GM12878 (cell line): ENCODE measurements around the gene GYPC. TPM values are rescaled to one million over a fixed set of nuclear protein-coding genes. Genes with fewer than 3 reads are reported as not detected.

ENCODE experiments used
- ATAC-seq: fragments of 200-7000 bp; cut with Tn5 transposase; 3 replicates; pipeline ENCODE4 v1.9.1; 2020; ENCODE audit warnings: mild to moderate bottlenecking, moderate library complexity
- BruUV-seq: library from RNA; stranded (reverse); fragments of 400-500 nt; replicated peaks from 2 replicates; lab custom pipeline; 2021; lab: Mats Ljungman, UMichigan
- CTCF ChIA-PET: fragments of 300-600 bp; sonication (Branson Sonifier 250); formaldehyde crosslinking; extraction: SDS; loops from one replicate; lab custom pipeline; 2021; ENCODE audit warnings: inconsistent platforms; lab: Yijun Ruan, JAX
- POLR2A ChIA-PET: fragments of 350-600 bp; formaldehyde crosslinking; extraction: SDS; loops from one replicate; lab custom pipeline; 2021; ENCODE audit warnings: inconsistent platforms; lab: Charles Lee
- RAD21 ChIA-PET: fragments of 300-600 bp; sonication (Branson Sonifier 250); formaldehyde crosslinking; loops from one replicate; lab custom pipeline; 2023; ENCODE audit warnings: antibody characterized with exemption; ENCODE audit not compliant: unreplicated experiment; lab: Charles Lee
- SMC1A ChIA-PET: fragments of 300-600 bp; sonication (Branson Sonifier 250); formaldehyde crosslinking; loops from one replicate; lab custom pipeline; 2023; ENCODE audit not compliant: unreplicated experiment, uncharacterized antibody; lab: Charles Lee
- DNase-seq: peaks from one replicate; pipeline ENCODE4 v3.0.0-alpha.2; 2011; ENCODE audit warnings: low read depth, low spot score
- FAIRE-seq: peaks from 3 replicates; lab custom pipeline; 2011; peaks lifted over from hg19 to GRCh38; lab: Jason Lieb, UNC
- H2AFZ ChIP-seq: 2 replicates; pipeline ENCODE4 v1.6.0; 2011; ENCODE audit warnings: low read depth, low read length, control low read depth; ENCODE audit not compliant: control insufficient read depth
- H3K27ac ChIP-seq: 2 replicates; pipeline ENCODE4 v1.5.1; 2011; ENCODE audit warnings: control low read depth; ENCODE audit not compliant: control insufficient read depth, insufficient read depth
- H3K27me3 ChIP-seq, 2 experiments: replicated peaks in 1 of 2; 2 replicates each; pipeline versions ENCODE4 v1.6.0 to v1.6.1; 2011; ENCODE audit warnings: low read length in 1 of 2; ENCODE audit not compliant: control insufficient read depth in 2 of 2, insufficient read depth in 2 of 2
- H3K36me3 ChIP-seq, 2 experiments: 2 replicates each; pipeline ENCODE4 v1.5.1; 2011; ENCODE audit warnings: low read length in 1 of 2; ENCODE audit not compliant: control insufficient read depth in 2 of 2, insufficient read depth in 2 of 2
- H3K4me1 ChIP-seq: 2 replicates; pipeline ENCODE4 v1.6.1; 2011; ENCODE audit warnings: mild to moderate bottlenecking, low read length, moderate library complexity, mixed read lengths; ENCODE audit not compliant: control insufficient read depth, insufficient read depth
- H3K4me2 ChIP-seq: 2 replicates; pipeline ENCODE4 v1.6.0; 2011; ENCODE audit warnings: control low read depth; ENCODE audit not compliant: control insufficient read depth, insufficient read depth
- H3K4me3 ChIP-seq: fragments of 200-600 bp; sonication (generic); 2 replicates; pipeline ENCODE4 v1.5.1; 2016
- H3K79me2 ChIP-seq: 2 replicates; pipeline ENCODE4 v1.6.0; 2011; ENCODE audit warnings: low read length; ENCODE audit not compliant: control insufficient read depth, insufficient read depth
- H3K9ac ChIP-seq: 2 replicates; pipeline ENCODE4 v1.8.0; 2011; ENCODE audit warnings: low read length, control low read depth, mixed read lengths; ENCODE audit not compliant: control insufficient read depth, insufficient read depth
- H3K9me3 ChIP-seq: replicated peaks from 3 replicates; pipeline ENCODE4 v1.5.1; 2011; ENCODE audit warnings: mild to moderate bottlenecking, low read length; ENCODE audit not compliant: control insufficient read depth, insufficient read depth
- H4K20me1 ChIP-seq: 2 replicates; pipeline ENCODE4 v1.6.0; 2011; ENCODE audit not compliant: control insufficient read depth, insufficient read depth
- BHLHE40 ChIP-seq, 2 experiments: fragments of 450-650 bp in 1 of 2; IDR thresholded peaks; 2 replicates each; pipeline ENCODE4 v1.6.1; 2011 to 2017; ENCODE audit warnings: low read depth in 2 of 2, borderline replicate concordance in 1 of 2, improper control_type of control experiment in 1 of 2, low read length in 1 of 2, mild to moderate bottlenecking in 1 of 2
- E2F8 ChIP-seq: fragments of 450-650 bp; IDR thresholded peaks from 2 replicates; pipeline ENCODE4 v1.6.1; 2018; ENCODE audit warnings: mild to moderate bottlenecking, low read depth, moderate library complexity; ENCODE audit not compliant: partially characterized antibody
- ESRRA ChIP-seq: IDR thresholded peaks from 2 replicates; pipeline ENCODE4 v1.6.1; 2012; ENCODE audit warnings: mild to moderate bottlenecking, low read length, improper control_type of control experiment
- HDGF ChIP-seq: fragments of 450-650 bp; IDR thresholded peaks from 2 replicates; pipeline ENCODE4 v1.6.1; 2016; ENCODE audit warnings: antibody characterized with exemption
- IRF4 ChIP-seq: IDR thresholded peaks from 2 replicates; pipeline ENCODE4 v1.6.1; 2011; ENCODE audit warnings: low read depth, low read length
- MXI1 ChIP-seq: fragments of 150-350 bp; IDR thresholded peaks from 2 replicates; pipeline ENCODE4 v1.6.1; 2011; ENCODE audit warnings: low read depth, mild to moderate bottlenecking, inconsistent platforms, low read length, improper control_type of control experiment
- NBN ChIP-seq: fragments of 450-650 bp; IDR thresholded peaks from 2 replicates; pipeline ENCODE4 v1.6.1; 2016
- PAX8 ChIP-seq: fragments of 450-650 bp; IDR thresholded peaks from 2 replicates; pipeline ENCODE4 v1.6.1; 2017; ENCODE audit warnings: mild to moderate bottlenecking, moderate library complexity
- PBX3 ChIP-seq: IDR thresholded peaks from 2 replicates; pipeline ENCODE4 v1.6.1; 2011; ENCODE audit warnings: mild to moderate bottlenecking, low read depth, low read length, moderate library complexity; ENCODE audit not compliant: insufficient replicate concordance
- POLR2AphosphoS2 ChIP-seq: IDR thresholded peaks from 2 replicates; pipeline ENCODE4 v1.6.1; 2011; ENCODE audit warnings: low read depth, mild to moderate bottlenecking, low read length, improper control_type of control experiment, moderate library complexity
- RELA ChIP-seq: fragments of 450-650 bp; IDR thresholded peaks from 2 replicates; pipeline ENCODE4 v1.8.0; 2014; ENCODE audit warnings: borderline replicate concordance; ENCODE audit not compliant: partially characterized antibody
- SKIL ChIP-seq: fragments of 450-650 bp; IDR thresholded peaks from 2 replicates; pipeline ENCODE4 v1.6.1; 2017; ENCODE audit warnings: mild to moderate bottlenecking, low read depth, inconsistent platforms; ENCODE audit not compliant: poor library complexity, severe bottlenecking
- SMAD5 ChIP-seq: IDR thresholded peaks from 2 replicates; pipeline ENCODE4 v1.6.1; 2016; ENCODE audit warnings: antibody characterized with exemption, low read depth
- SREBF1 ChIP-seq: IDR thresholded peaks from 2 replicates; pipeline ENCODE4 v1.6.1; 2012; ENCODE audit warnings: mild to moderate bottlenecking, low read length
- STAT1 ChIP-seq: fragments of 450-650 bp; conservative IDR thresholded peaks from 2 replicates; pipeline ENCODE4 v1.6.1; 2014; ENCODE audit warnings: antibody characterized with exemption, mild to moderate bottlenecking
- SUZ12 ChIP-seq: fragments of 200-600 bp; sonication (generic); IDR thresholded peaks from one replicate; pipeline ENCODE4 v1.6.1; 2018; ENCODE audit warnings: antibody characterized with exemption, mild to moderate bottlenecking; ENCODE audit not compliant: unreplicated experiment
- ZBTB33 ChIP-seq: fragments of 450-650 bp; IDR thresholded peaks from 2 replicates; pipeline ENCODE4 v1.6.1; 2017; ENCODE audit warnings: mild to moderate bottlenecking
- WGBS: methylation state at CpG from one replicate; pipeline ENCODE4 v1.1.6; 2016; ENCODE audit warnings: low lambda C conversion rate; ENCODE audit not compliant: insufficient replicate concordance, insufficient coverage; ENCODE audit errors: missing lambda C conversion rate; 5-methylcytosine and 5-hydroxymethylcytosine counted together
- in situ Hi-C: fragments of 300-500 bp; cut with MboI; formaldehyde crosslinking; loops from 9 replicates; pipeline ENCODE4 v1.14.3; 2018; ENCODE audit warnings: mixed read lengths
- intact Hi-C: fragments of 100-400 bp; cut with micrococcal nuclease; formaldehyde crosslinking; loops from one replicate; pipeline ENCODE4 v1.14.2; 2022; ENCODE audit not compliant: unreplicated experiment
- polyA plus RNA-seq, 11 experiments: library from polyadenylated mRNA; depleted of rRNA in 4 of 11; unstranded in 6 of 11; stranded (reverse) in 5 of 11; fragments of >200 nt; fragmentation: Nextera tagmentation in 4 of 11; fragmentation: Illumina TruSeq in 1 of 11; extraction: Ambion mirVana in 4 of 11; extraction: Trizol in 1 of 11; gene quantifications; 1 replicate in 1 of 11; 2 replicates in 10 of 11; pipeline versions ENCODE4 v1.2.1 to v1.2.3, GENCODE V29; 2011 to 2016; ENCODE audit warnings: inconsistent platforms in 2 of 11, missing spikeins in 2 of 11, low read depth in 1 of 11
- total RNA-seq, 4 experiments: library from RNA; depleted of rRNA in 3 of 4; stranded (reverse); fragments of >200 nt in 3 of 4; fragmentation: Illumina TruSeq in 1 of 4; extraction: Trizol in 1 of 4; gene quantifications; 2 replicates each; pipeline versions ENCODE4 v1.2.1 to v1.2.3, GENCODE V29; 2013 to 2021

GYPC gene
- total and polyA plus RNA-seq, 10 of the 15 experiments (the other 5 are each of a cell fraction or from before 2014, with no cell fraction given) = 26.2 to 150 (median 81.4) TPM

GRCh38 chr2:126664639-126665038, 8.7 kb downstream of the GYPC start:
- no peak for DNase-seq
- no peaks in the 10 kb centered on the region for H4K20me1 ChIP-seq
- H3K4me2 ChIP-seq = peak overlapping the region; percentile 93
- peak overlapping the region; percentile 89 for H3K27ac ChIP-seq
- ChIA-PET SMC1A (interaction anchor here (0.6 to 2.3 kb wide), 9 partner anchors 12 to 136 kb away, joined by 3 to 16 read pairs (median 3); no protein-coding TSS in a partner anchor), CTCF (interaction anchor here (1.4 to 3.4 kb wide), 5 partner anchors 11 to 138 kb away, joined by 3 to 14 read pairs (median 5); no protein-coding TSS in a partner anchor), POLR2A (interaction anchor here (1.0 kb wide), 2 partner anchors 49 to 418 kb away, joined by 4 to 8 read pairs; no protein-coding TSS in a partner anchor), RAD21 (interaction anchor here (1.2 to 2.1 kb wide), 2 partner anchors 112 to 443 kb away, joined by 3 to 7 read pairs; partner anchors contain the start of gene BIN1)
- no peak overlapping the region for H3K4me3 ChIP-seq
- WGBS = 7% methylated on average over 2 of the region's 2 CpGs
- intact Hi-C loops = no loop called here
- H3K27me3 ChIP-seq = no peaks in the 10 kb centered on the region
- peaks cover 0 to 7% of the 10 kb centered on the region in 2 experiments; a peak in 2 of 4 replicates for H3K36me3 ChIP-seq
- peaks cover 74% of the 10 kb centered on the region for H3K79me2 ChIP-seq
- no TSS peak for BruUV-seq
- H3K9ac ChIP-seq = peak overlapping the region; percentile 54
- no peak overlapping the region for H2AFZ ChIP-seq
- in situ Hi-C loops = loop anchor here (25.0 kb wide), 1 partner anchor 723 kb away; the partner anchor contains the start of gene MAP3K2
- H3K9me3 ChIP-seq = no peaks in the 10 kb centered on the region
- FAIRE-seq = no peak
- peak; percentile 38 for ATAC-seq
- peaks cover 53% of the 10 kb centered on the region for H3K4me1 ChIP-seq
- TF ChIP-seq PBX3 (no peak), E2F8 (no peak), ZBTB33 (no peak), RELA (no peak), SMAD5 (no peak), SUZ12 (no peak), HDGF (peak; percentile 42; the same call in 1 of the 2 replicates), IRF4 (no peak), MXI1 (no peak), SKIL (no peak), POLR2AphosphoS2 (no peak), NBN (no peak), BHLHE40 (IDR thresholded peaks at IDR 0.05; ENCODE audit: borderline replicate concordance in 1 of 2, low read depth in 2 of 2, low read length in 1 of 2) (no peak), SREBF1 (no peak), PAX8 (no peak), ESRRA (no peak), STAT1 (no peak)
